GM19099 (cell line): ENCODE data around the gene KCNK15.

Experiments
- POLR2A ChIP-seq: IDR thresholded peaks from 3 replicates; pipeline ENCODE4 v1.6.1; 2011; ENCODE audit warnings: low read depth; ENCODE audit not compliant: insufficient read length; ENCODE audit errors: extremely low read depth

The KCNK15 gene

GRCh38 chr20:44743080-44743701 is 2.5 kb upstream of the KCNK15 start:
- TF ChIP-seq POLR2A, result no peak

DNA sequence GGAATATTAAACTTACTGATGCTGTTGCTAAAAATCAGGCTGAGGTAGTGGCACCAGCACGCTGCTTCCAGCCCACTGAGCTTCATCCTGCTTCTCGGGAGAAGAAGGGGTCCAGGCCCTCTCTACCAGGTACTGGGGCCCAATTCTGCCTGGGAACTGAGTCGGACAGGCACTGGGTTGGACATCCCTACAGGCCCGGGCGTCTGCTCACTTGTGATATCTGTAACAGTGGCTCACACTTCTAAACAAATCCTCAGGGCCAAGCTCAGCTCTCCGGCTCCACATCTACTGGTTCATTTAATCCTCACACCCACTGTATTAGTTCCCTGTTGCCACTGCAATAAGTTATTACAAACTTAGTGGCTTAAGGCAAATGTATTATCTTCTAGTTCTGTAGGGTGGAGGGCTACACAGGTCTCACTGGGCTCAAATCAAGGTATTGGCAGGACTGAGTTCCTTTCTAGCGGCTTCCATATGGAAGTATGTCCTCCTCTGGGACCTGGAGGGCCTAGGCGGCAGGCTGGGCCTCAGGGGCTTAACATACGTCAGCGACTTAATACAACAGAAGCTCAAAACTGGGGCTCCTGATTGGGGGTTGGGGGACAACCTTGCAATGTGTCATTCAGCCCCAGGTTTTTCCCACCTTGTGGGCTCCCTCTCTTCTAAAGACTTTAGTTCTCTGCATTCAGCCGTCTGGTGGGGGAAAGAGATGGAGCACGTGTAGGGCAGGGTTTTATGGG is 1.6 kb upstream of the KCNK15 start:
- no peak for TF ChIP-seq POLR2A

GRCh38 chr20:44745122-44745597 is 505 bp upstream of the KCNK15 start:
- no peak for TF ChIP-seq POLR2A

GRCh38 chr20:44746367-44747165 is 901 bp downstream of the KCNK15 start:
- TF ChIP-seq POLR2A, result no peak

- TF ChIP-seq POLR2A, result no peak
Measured at GRCh38 chr20:44747166-44748004, 1.7 kb downstream of the KCNK15 start.

DNA sequence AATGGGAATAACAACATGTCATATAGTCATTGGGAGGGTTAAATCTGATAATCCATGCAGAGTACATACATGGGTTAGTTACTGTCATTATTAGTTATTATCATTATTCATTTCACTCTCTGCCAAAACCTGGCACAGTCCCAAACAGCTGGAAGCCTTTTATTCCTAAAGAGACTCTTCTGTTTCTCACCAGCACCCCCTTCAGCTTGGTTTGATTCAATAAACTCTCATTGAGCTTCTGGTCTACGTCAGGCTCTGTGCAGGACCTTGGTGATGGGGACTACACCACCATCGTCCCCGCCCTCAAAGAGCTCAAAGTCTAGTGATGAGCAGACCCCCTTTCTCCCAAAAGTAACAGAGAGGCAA is 2.3 kb downstream of the KCNK15 start:
- no peak for TF ChIP-seq POLR2A

- no peak for TF ChIP-seq POLR2A
Measured at GRCh38 chr20:44750081-44750805, 4.6 kb downstream of the KCNK15 start.

DNA sequence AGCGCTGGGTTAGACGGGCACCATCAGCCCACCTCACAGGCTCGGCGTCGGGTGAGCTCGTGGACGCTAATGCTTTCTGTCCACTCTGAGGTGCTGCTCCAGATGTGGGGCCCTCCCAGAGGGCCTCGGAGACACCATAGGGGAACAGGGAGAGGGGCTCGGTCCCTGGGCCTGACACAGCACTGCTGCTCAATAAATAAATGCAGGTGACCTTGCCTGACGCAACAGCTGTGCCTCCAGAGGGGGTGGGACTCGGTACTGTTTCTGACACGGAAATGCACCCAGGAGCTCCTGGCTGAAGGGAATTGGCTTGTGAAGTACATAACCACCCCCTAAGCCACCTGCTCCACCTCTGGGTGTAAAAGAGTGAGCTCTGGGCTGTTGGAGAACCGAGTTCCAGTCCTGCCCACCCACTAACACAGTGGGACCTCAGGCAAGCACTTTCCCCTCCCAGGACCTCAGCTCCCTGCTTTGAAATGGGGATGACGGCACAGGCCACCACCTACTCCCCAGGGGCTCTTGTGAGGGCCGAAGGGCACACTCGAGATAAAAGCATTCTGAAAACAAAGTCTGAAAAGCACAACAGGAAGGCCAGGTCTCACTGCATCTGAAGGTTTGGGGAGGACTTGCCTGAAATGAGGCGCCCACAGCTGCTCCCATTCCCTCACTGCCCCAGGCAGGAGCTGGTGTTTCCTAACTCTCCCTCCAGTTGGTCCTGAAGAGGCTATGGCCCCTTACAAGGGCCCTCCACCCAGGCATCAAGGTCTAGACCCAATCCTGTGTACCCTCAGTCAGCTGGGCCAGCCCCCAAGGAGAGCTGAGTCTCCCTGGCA is 6.7 kb downstream of the KCNK15 start:
- TF ChIP-seq POLR2A, result no peak

GRCh38 chr20:44754554-44754953 is 8.9 kb downstream of the KCNK15 start:
- no peak for TF ChIP-seq POLR2A

- no peak for TF ChIP-seq POLR2A
Measured at GRCh38 chr20:44756011-44756688, 10.5 kb downstream of the KCNK15 start.

DNA sequence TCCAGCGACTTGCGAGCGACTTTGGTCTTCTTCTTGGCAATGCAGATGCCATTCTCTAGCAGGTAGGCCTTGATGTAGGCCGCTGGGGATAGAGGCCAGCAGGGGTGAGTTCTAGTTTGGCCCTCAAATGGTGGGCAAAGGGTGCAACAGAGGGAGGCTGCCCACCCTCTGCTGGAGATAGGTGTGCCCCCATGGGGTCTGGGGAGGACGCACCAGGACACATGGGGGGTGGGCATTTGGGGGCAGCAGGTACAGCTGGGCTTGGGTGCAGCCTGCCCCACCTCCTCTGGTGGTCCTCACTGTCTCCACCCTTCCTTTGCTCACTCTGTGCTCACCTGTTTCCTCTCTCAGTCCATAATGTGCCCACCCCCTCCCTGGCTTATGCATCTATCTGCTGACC is 11.3 kb downstream of the KCNK15 start:
- no peak for TF ChIP-seq POLR2A

GRCh38 chr20:44758247-44759101 is 12.8 kb downstream of the KCNK15 start:
- TF ChIP-seq POLR2A, result no peak

GRCh38 chr20:44759595-44759994 is 13.9 kb downstream of the KCNK15 start:
- no peak for TF ChIP-seq POLR2A
